GM18511 (cell line): ENCODE results near the gene AGTRAP.

Source experiments
- ATAC-seq: cut with Tn5 transposase; IDR thresholded peaks from one replicate; pipeline ENCODE4 v1.9.1; 2021; ENCODE audit warnings: mild to moderate bottlenecking, moderate library complexity; ENCODE audit not compliant: unreplicated experiment

Gene AGTRAP

DNA sequence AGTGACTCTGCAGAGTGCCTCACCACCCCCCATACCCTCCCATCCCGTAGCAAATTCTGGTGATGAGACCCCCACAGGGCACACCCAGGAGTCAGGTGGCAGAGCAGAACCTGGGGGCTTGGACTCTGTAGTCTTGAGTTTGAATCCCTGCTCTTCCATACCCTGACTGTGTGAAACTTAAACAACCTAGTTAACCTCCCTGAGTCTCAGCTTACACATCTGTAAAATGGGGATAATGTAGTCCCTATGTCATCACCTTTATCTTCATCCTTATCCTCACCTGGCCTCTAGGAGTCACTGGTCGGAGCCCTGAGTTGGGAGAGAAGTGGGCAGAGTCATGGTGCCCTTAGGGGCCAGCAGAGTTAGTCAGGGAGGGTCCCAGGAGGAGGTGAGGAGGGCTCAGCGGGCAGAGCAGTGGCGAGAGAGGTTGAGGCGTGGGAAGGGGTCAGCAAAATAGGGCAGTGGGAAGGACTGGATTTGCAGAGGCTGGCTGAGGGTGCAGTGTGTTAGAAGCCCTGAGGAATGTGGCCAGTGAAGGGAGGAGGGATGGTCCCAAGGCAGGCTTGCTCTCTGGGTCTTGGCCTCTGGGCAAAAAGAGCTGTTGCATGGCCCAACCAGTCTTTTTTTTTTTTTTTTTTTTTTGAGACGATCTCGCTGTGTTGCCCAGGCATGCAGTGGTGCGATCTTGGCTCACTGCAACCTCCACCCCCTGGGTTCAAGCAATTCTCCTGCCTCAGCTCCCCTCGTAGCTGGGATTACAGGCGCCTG lies 44.6 kb downstream of the AGTRAP start:
- no peak for ATAC-seq

DNA sequence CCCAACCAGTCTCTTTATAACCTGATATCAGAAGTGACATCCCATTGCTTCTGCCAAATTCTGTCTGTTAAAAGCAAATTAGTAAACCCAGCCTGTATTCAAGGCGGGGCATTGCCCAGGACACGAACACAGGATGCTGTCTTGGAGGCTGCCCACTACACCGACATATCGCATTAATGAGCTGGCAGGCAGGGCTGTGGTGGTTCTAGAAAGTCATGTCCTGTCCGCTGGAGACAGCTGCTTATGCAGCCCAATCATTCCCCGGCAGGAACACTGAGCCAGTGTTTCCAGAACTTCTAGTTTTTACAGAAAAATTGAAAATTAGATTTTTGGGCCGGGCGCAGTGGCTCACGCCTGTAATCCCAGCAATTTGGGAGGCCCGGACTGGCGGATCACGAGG lies 45.4 kb downstream of the AGTRAP start:
- no peak for ATAC-seq

GRCh38 chr1:11782127-11782708 lies 46.3 kb downstream of the AGTRAP start:
- no peak for ATAC-seq

- ATAC-seq: no peak
Measured at GRCh38 chr1:11783556-11783955, 47.6 kb downstream of the AGTRAP start.

- ATAC-seq: no peak
Measured at GRCh38 chr1:11784256-11784992, 48.5 kb downstream of the AGTRAP start.

DNA sequence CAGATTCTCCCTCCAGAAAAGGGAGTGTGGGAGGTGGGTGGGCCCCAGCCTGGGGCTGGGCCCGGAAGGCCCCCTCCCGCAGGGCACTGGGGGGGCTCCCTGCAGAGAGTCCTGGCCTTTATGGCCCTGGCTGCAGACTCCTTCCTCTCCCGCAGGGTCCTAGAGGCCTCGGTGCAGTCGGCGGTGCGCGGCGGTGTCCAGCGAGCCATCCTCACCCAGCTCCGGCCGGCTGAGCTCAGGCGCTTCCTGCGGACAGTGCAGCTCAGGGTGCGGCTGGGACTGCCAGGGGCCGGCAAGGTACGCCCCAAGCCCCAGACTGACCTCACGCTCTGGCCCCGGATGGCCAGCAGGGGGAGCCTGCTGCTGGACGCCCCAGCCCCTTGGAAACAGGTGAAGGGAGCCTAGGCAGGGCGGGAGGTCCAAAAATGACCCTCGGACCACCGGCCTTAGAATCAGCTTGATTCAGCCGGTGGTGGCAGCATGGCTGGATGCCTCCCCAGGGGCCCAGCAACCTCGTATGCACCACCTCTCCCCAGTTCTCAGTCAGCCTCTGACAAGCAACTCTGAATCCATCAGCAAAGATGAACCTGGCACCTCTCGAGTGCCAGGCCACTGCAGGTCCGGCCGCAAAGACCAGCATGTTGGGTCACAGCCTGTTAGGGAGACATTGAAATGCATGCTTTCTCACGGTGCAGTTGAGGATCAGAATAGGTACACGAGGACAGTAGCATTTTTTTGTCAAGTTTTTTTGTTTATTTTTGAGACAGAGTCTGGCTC lies 49.2 kb downstream of the AGTRAP start:
- ATAC-seq: no peak

GRCh38 chr1:11786168-11786567 lies 50.2 kb downstream of the AGTRAP start:
- no peak for ATAC-seq

GRCh38 chr1:11787251-11787803 lies 51.4 kb downstream of the AGTRAP start:
- ATAC-seq: no peak

DNA sequence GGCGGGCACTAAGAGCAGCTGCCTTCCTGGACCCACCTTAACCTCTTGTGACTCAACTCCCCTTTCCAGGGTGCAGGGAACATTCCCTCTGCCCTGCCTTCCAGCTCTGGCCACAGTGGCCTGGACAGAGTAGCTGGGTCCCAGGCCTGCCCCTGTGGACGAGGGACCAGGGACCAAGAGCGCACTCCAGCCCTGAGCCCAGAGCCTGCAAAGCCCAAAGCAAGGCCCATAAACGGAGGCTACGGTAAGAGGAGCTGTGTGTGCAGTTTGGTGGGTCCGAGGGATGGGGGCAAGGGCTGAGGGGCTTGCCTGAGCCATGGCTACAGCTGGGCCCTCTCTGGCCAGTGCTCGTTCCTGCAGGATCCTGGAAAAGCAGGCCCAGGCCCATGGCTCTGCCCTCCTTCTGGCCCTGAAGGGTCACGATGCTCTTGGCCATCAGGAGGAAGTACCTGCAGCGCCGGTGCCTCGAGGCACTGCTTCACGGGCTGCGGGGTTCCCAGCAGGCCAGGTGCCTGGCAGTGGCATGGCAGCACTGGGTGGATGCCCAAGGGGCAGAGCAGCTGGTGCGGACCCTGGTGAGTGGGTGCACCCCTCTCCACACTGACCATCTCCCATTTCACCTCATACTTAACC lies 52.0 kb downstream of the AGTRAP start:
- no peak for ATAC-seq

DNA sequence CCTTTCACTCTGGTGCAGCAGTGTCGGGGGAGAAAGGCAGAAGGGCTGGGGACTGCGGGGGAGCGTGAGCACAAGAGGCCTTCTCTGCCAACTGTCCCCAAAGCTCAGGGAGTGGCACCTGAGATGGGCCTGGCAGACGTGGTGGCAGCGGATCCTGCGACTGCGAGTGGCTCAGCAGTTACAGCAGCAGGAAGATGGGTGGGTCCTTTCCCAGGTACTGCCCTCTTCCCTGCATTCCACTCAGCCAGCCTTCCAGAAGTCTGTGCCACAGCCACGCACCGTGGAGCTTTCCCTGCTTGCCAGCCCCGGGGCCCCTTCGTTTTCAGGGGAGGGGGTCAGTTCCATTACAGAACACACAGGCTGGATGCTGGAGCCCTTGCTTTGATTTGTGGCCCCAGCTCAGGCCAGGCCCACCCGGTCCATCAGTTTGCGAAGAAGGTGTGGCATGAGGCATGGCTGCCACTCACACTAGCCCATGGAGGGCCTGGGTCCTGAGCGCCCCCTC lies 52.7 kb downstream of the AGTRAP start:
- ATAC-seq: no peak

- no peak for ATAC-seq
Measured at GRCh38 chr1:11789126-11790067, 53.5 kb downstream of the AGTRAP start.

DNA sequence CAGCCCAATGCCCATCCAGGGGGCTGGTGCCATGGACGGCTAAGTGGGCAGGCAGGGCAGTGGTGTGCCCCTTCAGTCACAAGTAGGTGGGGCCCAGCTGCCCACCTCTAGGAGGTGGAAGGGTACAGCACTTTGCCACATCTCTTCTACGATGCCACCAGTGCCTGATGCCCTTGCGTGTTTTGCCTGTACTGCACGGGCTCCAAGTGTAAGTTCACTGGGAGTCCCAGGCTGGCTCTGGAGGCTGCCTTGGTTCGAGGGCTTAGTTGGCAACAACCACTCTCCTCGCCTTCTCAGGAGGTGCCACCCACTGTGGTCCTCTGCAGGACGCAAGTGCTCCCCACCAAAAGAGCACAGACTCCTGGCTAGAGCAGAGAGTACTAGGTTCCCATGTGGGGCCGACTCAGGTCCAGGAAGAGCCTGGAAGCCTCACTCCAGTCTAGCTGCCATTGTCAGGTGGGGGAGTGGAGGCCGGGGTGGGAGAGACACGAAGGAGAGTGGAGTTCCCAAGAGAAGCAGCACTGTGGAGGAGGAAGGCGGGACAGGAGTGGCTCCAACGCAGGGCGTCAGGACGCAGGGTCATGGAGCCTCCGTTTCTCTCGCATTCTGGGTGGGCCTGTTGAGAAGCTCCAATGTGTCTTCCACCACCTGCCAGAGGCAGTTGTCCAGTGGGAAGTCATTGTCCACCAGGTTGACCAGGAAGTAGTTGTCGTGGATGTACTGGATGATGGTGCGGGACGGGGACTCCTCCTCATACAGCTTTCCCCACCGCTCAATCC lies 54.4 kb downstream of the AGTRAP start:
- ATAC-seq: no peak

DNA sequence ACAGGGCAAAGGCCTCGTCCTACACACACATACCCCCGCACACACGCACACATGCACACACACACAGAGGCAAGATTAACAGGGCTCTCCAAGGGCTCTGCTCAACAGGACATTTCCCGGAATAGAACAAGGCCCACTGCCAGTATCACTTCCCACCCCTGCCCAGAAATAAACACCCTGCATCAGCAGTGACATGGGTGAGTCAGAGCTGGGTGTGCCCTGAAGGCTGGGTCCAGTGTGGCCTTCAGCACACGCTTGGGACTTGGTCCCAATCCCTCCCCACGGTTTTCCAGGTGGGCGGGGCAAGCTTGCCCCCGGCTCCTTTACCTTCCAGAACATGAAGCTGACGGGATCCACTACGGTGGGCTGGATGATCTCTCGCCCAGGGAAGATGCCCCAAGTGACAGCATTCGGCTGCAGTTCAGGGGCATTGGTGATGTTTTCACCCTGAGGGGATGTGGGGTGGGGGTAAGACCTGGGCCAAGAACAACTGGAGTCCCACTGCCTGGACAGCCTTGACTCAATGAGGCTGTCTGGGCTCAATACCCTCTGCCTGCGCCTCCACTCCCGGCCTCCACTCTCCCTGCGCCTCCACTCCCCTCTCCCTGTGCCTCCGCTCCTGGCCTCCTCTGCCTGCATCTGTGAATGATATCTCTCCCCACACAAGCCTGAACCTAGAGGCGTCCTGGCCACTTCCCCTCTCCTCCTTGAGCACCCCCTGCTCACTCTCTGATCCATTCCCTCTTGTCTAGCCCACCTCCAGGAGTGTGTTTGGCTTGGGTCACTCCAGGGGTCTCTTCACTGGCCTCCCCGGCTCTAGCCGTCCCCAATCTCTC lies 55.2 kb downstream of the AGTRAP start:
- no peak for ATAC-seq

DNA sequence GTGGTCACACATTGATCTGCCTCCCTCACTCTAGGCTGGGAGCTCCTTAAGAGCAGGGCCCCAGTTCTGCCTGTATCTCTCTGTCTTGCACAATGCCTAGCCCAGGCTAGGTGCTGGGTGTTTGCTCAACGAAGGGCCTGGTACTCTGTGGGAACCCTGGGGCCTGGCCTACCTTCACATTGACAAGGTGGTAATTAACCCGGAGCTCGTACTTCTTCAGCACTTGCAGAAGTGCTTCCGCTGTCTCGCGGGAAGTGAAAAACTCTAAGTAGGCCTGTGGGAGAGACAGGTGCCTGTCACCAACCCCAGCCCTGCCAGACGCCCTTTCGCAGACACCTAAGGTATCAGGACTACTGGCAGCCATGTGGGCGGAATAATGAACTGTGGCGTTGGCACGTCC lies 56.2 kb downstream of the AGTRAP start:
- no peak for ATAC-seq

DNA sequence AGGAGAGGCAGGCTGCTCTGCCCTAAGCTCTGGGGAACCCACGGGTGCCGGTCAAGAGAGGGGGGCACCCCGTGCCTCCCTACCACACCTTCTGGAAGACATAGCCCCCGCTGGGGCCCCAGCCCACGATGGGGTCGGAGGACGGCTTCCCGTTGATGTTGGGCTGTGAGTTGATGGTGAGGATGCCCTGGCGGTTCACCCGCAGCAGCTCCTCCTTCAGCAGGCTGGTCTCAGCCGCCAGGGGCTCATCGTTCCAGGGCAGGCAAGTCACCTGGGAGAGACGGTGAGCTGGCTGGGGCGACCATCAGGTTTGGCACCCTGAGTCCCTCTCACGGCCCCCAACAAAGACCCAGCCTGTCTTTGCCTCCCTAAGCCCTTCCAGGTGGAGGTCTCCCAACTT lies 57.9 kb downstream of the AGTRAP start:
- ATAC-seq: no peak

DNA sequence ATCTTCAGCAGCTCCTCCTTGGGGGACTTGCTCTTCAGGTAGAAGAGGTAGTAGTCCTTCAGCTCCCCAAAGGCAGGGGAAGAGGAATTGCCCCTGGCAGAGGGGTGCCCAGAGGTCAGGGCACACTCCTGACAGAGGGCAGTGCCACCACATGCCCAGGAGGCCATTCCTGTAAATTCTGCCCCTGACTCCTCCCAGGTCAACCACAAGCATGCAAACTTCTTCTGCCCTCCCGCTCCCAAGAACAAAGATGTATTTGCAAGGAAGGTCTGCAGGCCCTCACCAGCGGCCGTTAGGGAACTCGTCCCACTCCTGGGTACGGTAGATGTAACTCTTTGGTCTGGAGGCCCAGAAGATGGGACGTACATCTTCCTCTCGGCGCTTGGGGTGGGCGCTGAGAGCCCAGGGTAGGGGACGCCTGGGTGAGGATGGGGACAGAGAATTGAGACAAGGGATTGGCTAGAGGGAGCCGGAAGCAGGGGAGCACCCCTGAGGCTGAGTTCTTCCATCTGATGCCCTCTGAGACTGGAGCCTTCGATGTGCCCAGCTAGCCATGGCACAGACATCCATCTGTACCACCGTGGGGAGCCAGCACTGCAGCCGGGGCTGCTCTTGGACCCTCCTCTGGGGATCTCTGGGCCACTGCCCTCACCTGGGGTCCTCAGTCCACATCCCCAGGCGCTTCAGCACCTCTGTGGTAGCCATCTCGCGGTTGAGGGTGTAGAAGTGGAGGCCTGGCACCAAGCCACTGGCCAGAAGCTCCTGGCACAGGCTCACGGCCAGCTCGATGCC lies 58.7 kb downstream of the AGTRAP start:
- ATAC-seq: no peak
